C1 segment of cervical spinal cord (tissue), 14 donors: ENCODE measurements around the gene STAT5B.
A peak's percentile ranks its signal among the peaks of the same experiment; 100 is the strongest.
"Not testable (repeated sequence)": the region's sequence is repeated elsewhere in the genome, so short reads cannot be mapped to it uniquely, and the experiment has no call there.

Source experiments
- DNase-seq, 14 donors: peaks; one replicate each; lab custom pipeline; 2025; lab: John Stamatoyannopoulos, UW

The STAT5B gene

GRCh38 chr17:42268236-42268635 lies 8.0 kb downstream of the STAT5B start:
- DNase-seq: no peak

GRCh38 chr17:42266918-42267766 lies 9.0 kb downstream of the STAT5B start:
- DNase-seq: no peak

GRCh38 chr17:42266462-42266861 lies 9.7 kb downstream of the STAT5B start:
- no peak for DNase-seq

GRCh38 chr17:42264366-42264765 lies 11.8 kb downstream of the STAT5B start:
- DNase-seq: not testable (repeated sequence)

- no peak for DNase-seq
Observed at GRCh38 chr17:42260318-42260717, 15.9 kb downstream of the STAT5B start.

GRCh38 chr17:42255445-42255844 lies 20.7 kb downstream of the STAT5B start:
- DNase-seq: no peak

- DNase-seq: peak in 1 of 14 donors; percentile 44
Observed at GRCh38 chr17:42253578-42253977, 22.6 kb downstream of the STAT5B start.

- peak in 1 of 14 donors; percentile 81 for DNase-seq
Observed at GRCh38 chr17:42252597-42253550, 23.3 kb downstream of the STAT5B start.

- DNase-seq: no peak
Observed at GRCh38 chr17:42251115-42251514, 25.1 kb downstream of the STAT5B start.

GRCh38 chr17:42249681-42250446 lies 26.3 kb downstream of the STAT5B start:
- no peak for DNase-seq

GRCh38 chr17:42248351-42249179 lies 27.6 kb downstream of the STAT5B start:
- peak; percentile 10 to 98 (median 78) for DNase-seq

GRCh38 chr17:42247734-42248133 lies 28.5 kb downstream of the STAT5B start:
- peak in 1 of 14 donors; percentile 10 for DNase-seq

GRCh38 chr17:42246515-42246914 lies 29.7 kb downstream of the STAT5B start:
- DNase-seq: no peak

- not testable (repeated sequence) for DNase-seq
Observed at GRCh38 chr17:42245183-42245582, 31.0 kb downstream of the STAT5B start.

- not testable (repeated sequence) for DNase-seq
Observed at GRCh38 chr17:42244116-42244515, 32.1 kb downstream of the STAT5B start.

GRCh38 chr17:42243493-42243982 lies 32.7 kb downstream of the STAT5B start:
- DNase-seq: no peak

GRCh38 chr17:42241871-42242270 lies 34.3 kb downstream of the STAT5B start:
- DNase-seq: peak in 1 of 14 donors; percentile 32

- DNase-seq: not testable (repeated sequence)
Observed at GRCh38 chr17:42240863-42241262, 35.3 kb downstream of the STAT5B start.

- DNase-seq: no peak
Observed at GRCh38 chr17:42240201-42240600, 36.0 kb downstream of the STAT5B start.

- not testable (repeated sequence) for DNase-seq
Observed at GRCh38 chr17:42239576-42239975, 36.6 kb downstream of the STAT5B start.
